Endothelial cell of umbilical vein (primary cell): Measurements from ENCODE around the gene ANO6. TPM values are rescaled to one million over a fixed set of nuclear protein-coding genes. Genes with fewer than 3 reads are reported as not detected.

Source experiments
- BruUV-seq: library from RNA; stranded (reverse); fragments of 400-500 nt; replicated peaks from 2 replicates; lab custom pipeline; 2021; lab: Mats Ljungman, UMichigan
- CTCF ChIA-PET: fragments of 300-600, 350-600 bp; sonication (Branson Sonifier 250); formaldehyde crosslinking; loops from one replicate; lab custom pipeline; 2021; ENCODE audit warnings: antibody characterized with exemption, inconsistent platforms; lab: Charles Lee
- POLR2A ChIA-PET: fragments of 300-600, 350-600 bp; sonication (Branson Sonifier 250); formaldehyde crosslinking; loops from one replicate; lab custom pipeline; 2021; ENCODE audit warnings: antibody characterized with exemption, inconsistent platforms; lab: Charles Lee
- DNase-seq: peaks from one replicate; pipeline ENCODE4 v3.0.0-alpha.2; 2011; ENCODE audit warnings: low read depth, low spot score
- FAIRE-seq: peaks from 2 replicates; lab custom pipeline; 2011; peaks lifted over from hg19 to GRCh38; lab: Jason Lieb, UNC
- H2AFZ ChIP-seq: 2 replicates; pipeline ENCODE4 v1.6.0; 2012; ENCODE audit warnings: low read depth, low read length, control low read depth, inconsistent platforms
- H3K27ac ChIP-seq: 2 replicates; pipeline ENCODE4 v1.5.1; 2011; ENCODE audit warnings: low read depth, mild to moderate bottlenecking, control low read depth, low read length, moderate library complexity; ENCODE audit not compliant: insufficient read depth
- H3K27me3 ChIP-seq, 2 experiments: 2 replicates each; pipeline versions ENCODE4 v1.6.0 to v1.6.1; 2011; ENCODE audit warnings: low read length in 2 of 2, mixed read lengths in 1 of 2; ENCODE audit not compliant: control insufficient read depth in 2 of 2, insufficient read depth in 2 of 2
- H3K36me3 ChIP-seq, 2 experiments: 2 replicates in 1 of 2; 3 replicates in 1 of 2; pipeline ENCODE4 v1.5.1; 2011; ENCODE audit warnings: low read length in 2 of 2, mild to moderate bottlenecking in 1 of 2, moderate library complexity in 1 of 2; ENCODE audit not compliant: control insufficient read depth in 2 of 2, insufficient read depth in 2 of 2; ENCODE audit errors: extremely low read depth in 1 of 2
- H3K4me1 ChIP-seq: 3 replicates; pipeline ENCODE4 v1.5.1; 2011; ENCODE audit warnings: mild to moderate bottlenecking, low read length; ENCODE audit not compliant: control insufficient read depth, insufficient read depth; ENCODE audit errors: extremely low read depth
- H3K4me2 ChIP-seq: 2 replicates; pipeline ENCODE4 v1.6.1; 2011; ENCODE audit warnings: low read length, control low read depth, mixed read lengths; ENCODE audit not compliant: insufficient read depth
- H3K4me3 ChIP-seq, 3 experiments: fragments of 200-600 bp in 1 of 3; sonication (generic), shearing (Covaris generic) in 1 of 3; replicated peaks in 1 of 3; 2 replicates each; pipeline ENCODE4 v1.5.1; 2011 to 2016; ENCODE audit warnings: control low read depth in 3 of 3, low read length in 3 of 3, mild to moderate bottlenecking in 2 of 3, inconsistent platforms in 1 of 3, low read depth in 1 of 3, moderate library complexity in 1 of 3; ENCODE audit not compliant: insufficient read depth in 1 of 3
- H3K79me2 ChIP-seq: 2 replicates; pipeline ENCODE4 v1.6.0; 2012; ENCODE audit warnings: low read length, inconsistent platforms; ENCODE audit not compliant: control insufficient read depth, insufficient read depth
- H3K9ac ChIP-seq: replicated peaks from 2 replicates; pipeline ENCODE3; 2011; ENCODE audit warnings: low read length, control low read depth; ENCODE audit not compliant: insufficient read depth; ENCODE audit errors: extremely low read depth
- H3K9me1 ChIP-seq: replicated peaks from 3 replicates; pipeline ENCODE4 v1.6.0; 2011; ENCODE audit warnings: mild to moderate bottlenecking, low read length; ENCODE audit not compliant: control insufficient read depth, insufficient read depth; ENCODE audit errors: extremely low read depth
- H3K9me3 ChIP-seq: replicated peaks from 2 replicates; pipeline ENCODE4 v1.5.1; 2012; ENCODE audit warnings: low read length, inconsistent platforms; ENCODE audit not compliant: control insufficient read depth, insufficient read depth
- H4K20me1 ChIP-seq: replicated peaks from 2 replicates; pipeline ENCODE3; 2011; ENCODE audit warnings: mild to moderate bottlenecking, low read length; ENCODE audit not compliant: control insufficient read depth, insufficient read depth; ENCODE audit errors: extremely low read depth
- CTCF ChIP-seq, 2 donors: IDR thresholded peaks; 1 replicate in 1 of 2; 2 replicates in 1 of 2; pipeline ENCODE4 v1.5.1; 2011; ENCODE audit warnings: low read length in 2 of 2, mild to moderate bottlenecking in 2 of 2, moderate library complexity in 2 of 2, control low read depth in 1 of 2, inconsistent platforms in 1 of 2, low read depth in 1 of 2; ENCODE audit not compliant: insufficient read depth in 1 of 2; ENCODE audit errors: extremely low read depth in 1 of 2
- EZH2 ChIP-seq: IDR thresholded peaks from 2 replicates; pipeline ENCODE4 v1.6.1; 2012; ENCODE audit warnings: borderline replicate concordance, low read depth, mild to moderate bottlenecking, moderate library complexity, low read length, inconsistent platforms; ENCODE audit not compliant: severe bottlenecking
- FOS ChIP-seq: IDR thresholded peaks from 2 replicates; pipeline ENCODE4 v1.6.1; 2011; ENCODE audit warnings: mild to moderate bottlenecking, low read length, moderate library complexity, borderline replicate concordance; ENCODE audit not compliant: insufficient read depth
- JUN ChIP-seq: IDR thresholded peaks from 2 replicates; pipeline ENCODE4 v1.6.1; 2011; ENCODE audit warnings: borderline replicate concordance, low read depth; ENCODE audit not compliant: insufficient read length, insufficient read depth
- MAX ChIP-seq: IDR thresholded peaks from 2 replicates; pipeline ENCODE4 v1.6.1; 2011; ENCODE audit not compliant: insufficient read depth, insufficient read length
- dilution Hi-C: fragments of 300-500 bp; cut with MboI; formaldehyde crosslinking; loops from one replicate; pipeline ENCODE4 v1.15.0; 2019; ENCODE audit warnings: low sequenced_read_pairs; ENCODE audit not compliant: extremely low pct_ligation_motif_present
- intact Hi-C: fragments of 100-400 bp; cut with micrococcal nuclease; formaldehyde crosslinking; loops from one replicate; pipeline ENCODE4 v1.10.0; 2022
- polyA plus RNA-seq, 4 experiments: library from polyadenylated mRNA; depleted of rRNA in 3 of 4; stranded (reverse) in 3 of 4; unstranded in 1 of 4; fragments of >200 nt; gene quantifications; 2 replicates each; pipeline versions ENCODE4 v1.2.1 to v1.2.3, GENCODE V29; 2011 to 2012; ENCODE audit warnings: missing spikeins in 1 of 4
- total RNA-seq: library from RNA; stranded (reverse); gene quantifications from 2 replicates; pipeline ENCODE4 v1.2.3, GENCODE V29; 2021

The ANO6 gene
- total and polyA plus RNA-seq, 2 donors (not counting 3 experiments of a cell fraction or from before 2014, with no cell fraction given), result 21.3 to 67.6 TPM

GRCh38 chr12:45231515-45232145, 15.7 kb downstream of the ANO6 start:
- no TSS peak for BruUV-seq
- peak overlapping the region; percentile 39 for H3K4me2 ChIP-seq
- H3K4me1 ChIP-seq, result peaks cover 52% of the 10 kb centered on the region
- H3K27ac ChIP-seq, result peak overlapping the region; percentile 100
- DNase-seq (peak; percentile 82), FAIRE-seq (peak; percentile 61)
- POLR2A ChIA-PET, result interaction anchor here (1.9 kb wide), 1 partner anchor 13 kb away, joined by 4 read pairs; no protein-coding TSS in a partner anchor
- H3K4me3 ChIP-seq, result no peak overlapping the region
- H3K9me3 ChIP-seq, result no peaks in the 10 kb centered on the region
- H4K20me1 ChIP-seq, result no peaks in the 10 kb centered on the region
- no peaks in the 10 kb centered on the region for H3K36me3 ChIP-seq
- intact Hi-C loops, result loop anchor here (2.0 kb wide), 1 partner anchor 39 kb away; no protein-coding TSS in a partner anchor
- CTCF ChIA-PET, result interaction anchor here (0.9 to 4.5 kb wide), 7 partner anchors 10 to 157 kb away, joined by 3 to 44 read pairs (median 3); no protein-coding TSS in a partner anchor
- no peak overlapping the region for H2AFZ ChIP-seq
- dilution Hi-C loops, result no loop called here
- no peaks in the 10 kb centered on the region for H3K9me1 ChIP-seq
- TF ChIP-seq FOS (peak; percentile 87), MAX (no peak), CTCF (IDR thresholded peaks at IDR 0.05; ENCODE audit: extremely low read depth in 1 of 2, insufficient read depth in 1 of 2, low read depth in 1 of 2, low read length in 2 of 2) (no peak), EZH2 (no peak), JUN (peak; percentile 77)
- H3K9ac ChIP-seq, result peak overlapping the region; percentile 84
- no peaks in the 10 kb centered on the region for H3K27me3 ChIP-seq
- H3K79me2 ChIP-seq, result peaks cover 45% of the 10 kb centered on the region
